ENCODE results near the gene REC114.
"Not testable (repeated sequence)": the region's sequence is repeated elsewhere in the genome, so short reads cannot be mapped to it uniquely, and the experiment has no call there.

REC114 gene

GRCh38 chr15:73538123-73538522 is 95.2 kb downstream of the REC114 start:
- DNase-seq: no peak

- DNase-seq: no peak
Observed at GRCh38 chr15:73538563-73539211, 95.7 kb downstream of the REC114 start.

GRCh38 chr15:73539212-73540128 is 96.5 kb downstream of the REC114 start:
- no peak for DNase-seq

GRCh38 chr15:73540161-73540560 is 97.2 kb downstream of the REC114 start:
- DNase-seq: no peak

GRCh38 chr15:73541479-73541878 is 98.5 kb downstream of the REC114 start:
- DNase-seq: no peak

- DNase-seq: not testable (repeated sequence)
Observed at GRCh38 chr15:73548925-73549324, 106.0 kb downstream of the REC114 start.

GRCh38 chr15:73550190-73550589 is 107.2 kb downstream of the REC114 start:
- no peak for DNase-seq

- no peak for DNase-seq
Observed at GRCh38 chr15:73555080-73555479, 112.1 kb downstream of the REC114 start.

GRCh38 chr15:73558529-73558928 is 115.6 kb downstream of the REC114 start:
- DNase-seq: no peak

GRCh38 chr15:73560501-73561117 is 117.6 kb downstream of the REC114 start:
- no peak for DNase-seq

GRCh38 chr15:73564255-73564654 is 121.3 kb downstream of the REC114 start:
- no peak for DNase-seq

GRCh38 chr15:73567020-73567419 is 124.1 kb downstream of the REC114 start:
- DNase-seq: no peak

GRCh38 chr15:73568564-73569280 is 125.8 kb downstream of the REC114 start:
- no peak for DNase-seq

GRCh38 chr15:73569361-73569760 is 126.4 kb downstream of the REC114 start:
- DNase-seq: no peak

- DNase-seq: no peak
Observed at GRCh38 chr15:73570355-73571032, 127.5 kb downstream of the REC114 start.

- no peak for DNase-seq
Observed at GRCh38 chr15:73571346-73571745, 128.4 kb downstream of the REC114 start.

- no peak for DNase-seq
Observed at GRCh38 chr15:73572296-73572695, 129.3 kb downstream of the REC114 start.

GRCh38 chr15:73573037-73573436 is 130.1 kb downstream of the REC114 start:
- no peak for DNase-seq

GRCh38 chr15:73573572-73573971 is 130.6 kb downstream of the REC114 start:
- DNase-seq: no peak

GRCh38 chr15:73575636-73576247 is 132.8 kb downstream of the REC114 start:
- no peak for DNase-seq

GRCh38 chr15:73577593-73577992 is 134.6 kb downstream of the REC114 start:
- not testable (repeated sequence) for DNase-seq

GRCh38 chr15:73578026-73578425 is 135.1 kb downstream of the REC114 start:
- DNase-seq: no peak

Data from activated gamma-delta T cell (primary cell).